HEK293T (cell line): ENCODE results near the gene TMEM31.

ENCODE experiments used
- CTCF ChIA-PET: fragments of 350-600 bp; formaldehyde crosslinking; extraction: SDS; loops from one replicate; lab custom pipeline; 2021; ENCODE audit warnings: antibody characterized with exemption, inconsistent platforms; lab: Yijun Ruan, JAX
- POLR2A ChIA-PET: fragments of 350-600 bp; formaldehyde crosslinking; extraction: SDS; loops from one replicate; lab custom pipeline; 2020; ENCODE audit warnings: antibody characterized with exemption, inconsistent platforms; lab: Yijun Ruan, JAX
- DNase-seq: peaks from one replicate; pipeline ENCODE4 v3.0.0; 2012; ENCODE audit warnings: mixed read lengths; ENCODE audit errors: extremely low spot score
- ARNT ChIP-seq: fragments of 450-650 bp; IDR thresholded peaks from 2 replicates; pipeline ENCODE4 v1.6.1; 2017; ENCODE audit warnings: mild to moderate bottlenecking
- BHLHE40 ChIP-seq: fragments of 450-650 bp; IDR thresholded peaks from 2 replicates; pipeline ENCODE4 v1.6.1; 2016; ENCODE audit warnings: mild to moderate bottlenecking, moderate library complexity, borderline replicate concordance
- CTBP1 ChIP-seq: fragments of 450-650 bp; IDR thresholded peaks from 2 replicates; pipeline ENCODE4 v1.6.1; 2016; ENCODE audit warnings: borderline replicate concordance
- ELF4 ChIP-seq: fragments of 450-650 bp; IDR thresholded peaks from 2 replicates; pipeline ENCODE4 v1.6.1; 2017; ENCODE audit warnings: antibody characterized with exemption
- FOXA1 ChIP-seq: fragments of 450-650 bp; IDR thresholded peaks from 2 replicates; pipeline ENCODE4 v1.6.1; 2016; ENCODE audit warnings: mild to moderate bottlenecking
- FOXK2 ChIP-seq: fragments of 450-650 bp; IDR thresholded peaks from 2 replicates; pipeline ENCODE4 v1.6.1; 2016; ENCODE audit warnings: mild to moderate bottlenecking
- FOXM1 ChIP-seq: fragments of 450-650 bp; IDR thresholded peaks from 2 replicates; pipeline ENCODE4 v1.6.1; 2017; ENCODE audit warnings: mild to moderate bottlenecking, borderline replicate concordance
- HDGF ChIP-seq: fragments of 450-650 bp; IDR thresholded peaks from 2 replicates; pipeline ENCODE4 v1.6.1; 2017; ENCODE audit warnings: antibody characterized with exemption, borderline replicate concordance
- L3MBTL2 ChIP-seq: fragments of 450-650 bp; conservative IDR thresholded peaks from 2 replicates; pipeline ENCODE4 v1.6.1; 2016; ENCODE audit warnings: mild to moderate bottlenecking
- LEF1 ChIP-seq: fragments of 450-650 bp; IDR thresholded peaks from 2 replicates; pipeline ENCODE4 v1.6.1; 2017; ENCODE audit warnings: mild to moderate bottlenecking, borderline replicate concordance
- NFRKB ChIP-seq: fragments of 450-650 bp; IDR thresholded peaks from 2 replicates; pipeline ENCODE4 v1.6.1; 2016; ENCODE audit warnings: mild to moderate bottlenecking, moderate library complexity
- SP1 ChIP-seq: fragments of 450-650 bp; IDR thresholded peaks from 2 replicates; pipeline ENCODE4 v1.6.1; 2017
- SUZ12 ChIP-seq: fragments of 450-650 bp; IDR thresholded peaks from 2 replicates; pipeline ENCODE4 v1.6.1; 2016; ENCODE audit warnings: mild to moderate bottlenecking
- TARDBP ChIP-seq: fragments of 450-650 bp; IDR thresholded peaks from 2 replicates; pipeline ENCODE4 v1.6.1; 2016
- ZNF384 ChIP-seq: fragments of 450-650 bp; IDR thresholded peaks from 2 replicates; pipeline ENCODE4 v1.6.1; 2016
- TF ChIP-seq, protein P1 (sequence below): fragments of 450-650 bp; IDR thresholded peaks from 2 replicates; pipeline ENCODE4 v1.6.1; 2016

Gene TMEM31

GRCh38 chrX:103729015-103729414 is 18.3 kb downstream of the TMEM31 start:
- POLR2A ChIA-PET, result interaction anchor here (0.7 to 1.5 kb wide), 2 partner anchors 10 to 18 kb away, joined by 3 read pairs; partner anchors contain the start of gene TMEM31
- CTCF ChIA-PET, result interaction anchor here (0.8 to 2.1 kb wide), 2 partner anchors 17 to 42 kb away, joined by 5 to 10 read pairs; no protein-coding TSS in a partner anchor

DNA sequence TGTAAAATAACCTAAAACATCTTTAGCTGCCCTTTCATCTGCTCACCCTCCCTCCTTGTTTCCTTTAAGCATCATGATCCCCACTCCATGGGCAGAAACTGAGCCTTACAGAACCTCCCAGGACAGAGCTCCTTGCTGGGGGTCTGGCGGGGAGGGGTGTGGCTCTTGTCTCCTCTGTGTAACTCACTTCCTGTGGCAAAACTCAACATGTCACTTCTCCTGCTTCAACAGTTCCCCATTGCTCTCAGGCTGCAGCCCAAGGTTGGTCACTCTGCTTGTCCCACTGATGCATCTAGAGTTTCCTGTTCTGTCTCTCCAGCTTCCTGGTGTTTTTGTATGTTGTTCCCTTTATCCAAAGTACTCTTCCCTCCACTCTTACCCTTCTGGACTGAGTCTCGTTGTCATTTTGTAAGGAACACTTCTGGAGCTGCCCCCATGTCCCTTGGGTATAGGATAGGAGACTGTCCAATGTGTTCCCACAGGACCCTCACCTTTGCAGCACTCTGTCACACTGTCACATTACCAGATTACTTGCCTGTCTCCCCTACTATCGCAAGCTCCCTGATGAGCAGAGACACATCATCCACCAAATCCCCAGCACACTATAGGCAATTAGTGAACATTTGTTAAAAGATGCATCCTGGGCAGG is 19.6 kb downstream of the TMEM31 start:
- no peak for DNase-seq
- POLR2A ChIA-PET, result interaction anchor here (0.9 to 1.8 kb wide), 5 partner anchors 9 to 101 kb away, joined by 3 to 7 read pairs (median 3); partner anchors contain the start of genes MORF4L2 and TCEAL1
- TF ChIP-seq L3MBTL2 (no peak), CTBP1 (no peak), FOXA1 (no peak), TARDBP (no peak), LEF1 (no peak), SUZ12 (no peak), ZNF384 (no peak), BHLHE40 (no peak), FOXK2 (no peak), ARNT (no peak), SP1 (no peak), HDGF (no peak), ELF4 (no peak), NFRKB (no peak), FOXM1 (no peak)
- TF ChIP-seq, protein P1, sequence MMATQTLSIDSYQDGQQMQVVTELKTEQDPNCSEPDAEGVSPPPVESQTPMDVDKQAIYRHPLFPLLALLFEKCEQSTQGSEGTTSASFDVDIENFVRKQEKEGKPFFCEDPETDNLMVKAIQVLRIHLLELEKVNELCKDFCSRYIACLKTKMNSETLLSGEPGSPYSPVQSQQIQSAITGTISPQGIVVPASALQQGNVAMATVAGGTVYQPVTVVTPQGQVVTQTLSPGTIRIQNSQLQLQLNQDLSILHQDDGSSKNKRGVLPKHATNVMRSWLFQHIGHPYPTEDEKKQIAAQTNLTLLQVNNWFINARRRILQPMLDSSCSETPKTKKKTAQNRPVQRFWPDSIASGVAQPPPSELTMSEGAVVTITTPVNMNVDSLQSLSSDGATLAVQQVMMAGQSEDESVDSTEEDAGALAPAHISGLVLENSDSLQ, result no peak
- CTCF ChIA-PET, result interaction anchor here (1.2 to 1.5 kb wide), 2 partner anchors 18 to 46 kb away, joined by 3 to 5 read pairs; no protein-coding TSS in a partner anchor

More at GRCh38 chrX:103729015-103729414, 18.3 kb downstream of the TMEM31 start:
- no peak for TF ChIP-seq NFRKB
- TF ChIP-seq ZNF384, result no peak
- DNase-seq, result no peak

DNA sequence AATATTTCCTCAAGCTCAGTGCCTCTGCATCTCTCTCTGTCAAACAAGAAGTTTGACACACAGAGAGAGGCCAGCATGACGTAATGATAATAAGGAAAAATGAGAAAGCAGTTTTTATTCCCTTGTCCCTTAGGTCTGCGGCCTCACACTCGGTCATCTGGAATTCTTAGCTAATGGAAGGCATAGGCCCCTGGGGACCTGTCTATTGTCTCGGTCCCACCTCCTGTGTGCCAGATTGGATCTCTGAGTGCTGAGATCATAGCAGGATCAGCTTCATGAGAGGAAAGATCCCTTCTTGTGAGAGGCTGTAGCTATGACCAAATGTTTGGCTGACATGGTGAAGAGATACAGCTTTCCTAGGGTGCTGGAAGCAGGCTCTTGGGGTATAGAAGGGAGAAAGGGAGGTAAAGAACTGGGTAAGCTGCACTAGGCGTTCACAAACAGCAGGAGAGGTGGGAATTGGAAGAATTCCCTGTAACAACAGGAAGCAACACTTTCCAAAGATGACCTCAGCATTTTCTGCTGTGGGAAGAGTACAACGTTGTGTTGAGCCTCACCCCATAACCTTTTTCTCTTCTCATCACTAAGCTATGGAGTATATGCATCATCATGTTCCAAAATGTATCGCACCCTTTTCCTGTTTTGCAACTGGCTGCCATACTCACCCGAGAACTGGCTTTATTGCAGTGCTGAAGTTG is 20.2 kb downstream of the TMEM31 start:
- ChIA-PET CTCF (interaction anchor here (1.2 to 1.5 kb wide), 2 partner anchors 19 to 45 kb away, joined by 3 to 5 read pairs; no protein-coding TSS in a partner anchor), POLR2A (interaction anchor here (0.9 to 1.8 kb wide), 4 partner anchors 8 to 102 kb away, joined by 3 to 7 read pairs (median 4); partner anchors contain the start of genes MORF4L2 and TCEAL1)
- no peak for DNase-seq
- TF ChIP-seq ARNT, result no peak
- TF ChIP-seq SUZ12, result no peak
- no peak for TF ChIP-seq LEF1
- no peak for TF ChIP-seq TARDBP
- TF ChIP-seq SP1, result no peak
- TF ChIP-seq HDGF, result no peak
- no peak for TF ChIP-seq FOXK2

DNA sequence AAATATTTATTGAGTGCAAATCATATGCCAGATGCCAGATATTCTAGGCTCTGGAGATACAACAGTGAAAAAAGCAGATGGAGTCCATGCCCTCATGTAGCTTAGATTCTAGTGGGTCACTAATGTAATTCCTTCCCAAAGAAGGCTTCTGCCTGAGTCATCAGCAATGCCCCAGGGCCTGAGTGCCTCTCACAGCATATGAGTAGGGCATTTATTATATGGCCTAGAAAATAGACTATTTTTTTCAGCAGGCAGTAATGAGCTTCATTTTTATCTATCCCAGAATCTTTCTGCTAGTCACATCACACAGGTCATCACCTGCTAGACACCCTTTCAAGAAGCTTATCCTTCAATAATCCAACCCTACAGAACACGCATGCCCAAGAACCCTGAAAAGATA is 22.3 kb downstream of the TMEM31 start:
- no peak for DNase-seq
- TF ChIP-seq FOXA1, result no peak
- TF ChIP-seq TARDBP, result no peak
- TF ChIP-seq ZNF384, result no peak
- no peak for TF ChIP-seq FOXK2
- TF ChIP-seq SP1, result no peak
- no peak for TF ChIP-seq ELF4
- no peak for TF ChIP-seq SUZ12
- TF ChIP-seq FOXM1, result no peak
- no peak for TF ChIP-seq CTBP1
- no peak for TF ChIP-seq HDGF
- TF ChIP-seq, protein P1, result no peak
- TF ChIP-seq NFRKB, result no peak
- TF ChIP-seq ARNT, result no peak
- TF ChIP-seq LEF1, result no peak
- TF ChIP-seq L3MBTL2, result no peak
- ChIA-PET CTCF (interaction anchor here (0.9 kb wide), 1 partner anchor 21 kb away, joined by 3 read pairs; no protein-coding TSS in a partner anchor), POLR2A (interaction anchor here (1.1 kb wide), 1 partner anchor 8 kb away, joined by 3 read pairs; no protein-coding TSS in a partner anchor)

DNA sequence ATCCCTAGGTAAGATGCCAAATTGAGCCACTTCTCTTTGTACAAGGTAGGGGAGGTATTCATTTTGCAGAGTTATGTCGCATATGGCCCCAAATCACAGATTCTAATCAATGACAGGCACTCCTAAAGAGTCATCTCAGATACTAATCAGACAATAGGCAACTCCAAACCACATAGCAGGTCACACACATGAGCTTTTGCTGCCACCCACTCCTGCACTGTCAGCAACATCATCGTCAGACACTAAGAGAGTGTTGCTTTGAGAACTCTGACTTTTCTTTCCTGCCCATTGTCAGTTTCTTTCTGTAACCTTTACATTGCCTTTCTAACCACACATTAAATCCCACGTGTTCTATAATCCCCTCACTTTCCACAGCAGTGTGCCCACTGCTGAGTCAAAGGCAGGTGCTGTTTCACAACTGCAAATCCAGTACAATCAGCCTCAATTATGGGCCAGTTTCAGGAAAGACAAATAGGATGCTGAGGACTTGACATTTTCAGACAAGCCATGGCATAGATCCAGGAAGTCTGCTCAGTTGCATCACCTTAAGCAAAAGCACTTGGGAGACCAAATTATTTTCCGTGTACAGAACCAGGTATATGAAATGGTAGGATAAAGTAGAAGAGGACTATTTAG is 23.5 kb downstream of the TMEM31 start:
- no peak for DNase-seq
- POLR2A ChIA-PET, result no interaction called here

More for the DNA sequence above, 23.5 kb downstream of the TMEM31 start:
- TF ChIP-seq ZNF384, result no peak
- TF ChIP-seq SP1, result no peak
- no peak for TF ChIP-seq SUZ12
- no peak for TF ChIP-seq LEF1
- no peak for TF ChIP-seq TARDBP
- no peak for TF ChIP-seq FOXM1
- no peak for TF ChIP-seq NFRKB
- TF ChIP-seq L3MBTL2, result no peak
- TF ChIP-seq FOXK2, result no peak
- no peak for TF ChIP-seq HDGF
- TF ChIP-seq, protein P1, result no peak
- TF ChIP-seq FOXA1, result no peak
- TF ChIP-seq ARNT, result no peak
- no peak for TF ChIP-seq CTBP1
- no peak for TF ChIP-seq ELF4
- CTCF ChIA-PET, result no interaction called here
